Activated naive CD8-positive, alpha-beta T cell treated with anti-CD3 and anti-CD28 coated beads, Interleukin-2, amount 50 U/mL, for 16 hours (primary cell): ENCODE data around the gene CXXC1.
"Not testable (repeated sequence)": the region's sequence is repeated elsewhere in the genome, so short reads cannot be mapped to it uniquely, and the experiment has no call there.

Source experiments
- DNase-seq: peaks from one replicate; pipeline ENCODE4 v3.0.0-alpha.2; 2020; ENCODE audit warnings: low read depth, low spot score

Gene CXXC1

GRCh38 chr18:50275503-50276036, 11.9 kb downstream of the CXXC1 start:
- no peak for DNase-seq

- no peak for DNase-seq
Measured at GRCh38 chr18:50274941-50275340, 12.6 kb downstream of the CXXC1 start.

GRCh38 chr18:50274044-50274442, 13.4 kb downstream of the CXXC1 start:
- DNase-seq, result no peak

GRCh38 chr18:50273203-50274043, 14.1 kb downstream of the CXXC1 start:
- no peak for DNase-seq

- no peak for DNase-seq
Measured at GRCh38 chr18:50272568-50272967, 14.9 kb downstream of the CXXC1 start.

GRCh38 chr18:50268022-50268747, 19.3 kb downstream of the CXXC1 start:
- DNase-seq, result peak; percentile 53

GRCh38 chr18:50266248-50266704, 21.2 kb downstream of the CXXC1 start, which contains the start of gene CFAP53:
Gene CFAP53 (minus strand): TSS chr18:50266495. CDS start chr18:50266404, 91 bp downstream.
- DNase-seq, result peak; percentile 75

- no peak for DNase-seq
Measured at GRCh38 chr18:50262977-50263376, 24.5 kb downstream of the CXXC1 start.

- DNase-seq, result no peak
Measured at GRCh38 chr18:50250935-50251334, 36.6 kb downstream of the CXXC1 start.

GRCh38 chr18:50249576-50249975, 37.9 kb downstream of the CXXC1 start:
- DNase-seq, result no peak

- no peak for DNase-seq
Measured at GRCh38 chr18:50247561-50247960, 39.9 kb downstream of the CXXC1 start.

- DNase-seq, result not testable (repeated sequence)
Measured at GRCh38 chr18:50241768-50242167, 45.7 kb downstream of the CXXC1 start.

- no peak for DNase-seq
Measured at GRCh38 chr18:50240080-50240563, 47.4 kb downstream of the CXXC1 start.

- no peak for DNase-seq
Measured at GRCh38 chr18:50232419-50232818, 55.1 kb downstream of the CXXC1 start.
